ENCODE data around the gene APAF1.
A peak's percentile ranks its signal among the peaks of the same experiment; 100 is the strongest.

Gene APAF1

GRCh38 chr12:98653866-98654493 lies 8.9 kb downstream of the APAF1 start:
- DNase-seq = no peak
- peak; percentile 62 to 71 for TF ChIP-seq CTCF (IDR thresholded peaks at IDR 0.05)
- peaks cover 34 to 55% (median 41%) of the 10 kb centered on the region in 3 donors for H3K36me3 ChIP-seq
- H3K4me3 ChIP-seq = no peak overlapping the region
- H3K27me3 ChIP-seq = no peaks in the 10 kb centered on the region
- no peaks in the 10 kb centered on the region for H3K9me3 ChIP-seq
- H3K4me1 ChIP-seq = no peaks in the 10 kb centered on the region
- no peak overlapping the region for H3K27ac ChIP-seq
- intact Hi-C loops (cut with DNase I; ENCODE audit: low total_unique reads) = loop anchor here (5.0 kb wide), 1 partner anchor 87 kb away; no protein-coding TSS in a partner anchor

- no peaks in the 10 kb centered on the region for H3K9me3 ChIP-seq
- DNase-seq = no peak
- no peak for TF ChIP-seq CTCF (IDR thresholded peaks at IDR 0.05)
- H3K4me1 ChIP-seq = no peaks in the 10 kb centered on the region
- H3K4me3 ChIP-seq = no peak overlapping the region
- no peak overlapping the region for H3K27ac ChIP-seq
- H3K36me3 ChIP-seq = peaks cover 26 to 58% (median 50%) of the 10 kb centered on the region in 3 donors
- no peaks in the 10 kb centered on the region for H3K27me3 ChIP-seq
- intact Hi-C loops (cut with DNase I; ENCODE audit: low total_unique reads) = no loop called here
These were observed 11.4 kb downstream of the APAF1 start for GRCh38 chr12:98656289-98657101.

- DNase-seq = no peak
- no peak for TF ChIP-seq CTCF (IDR thresholded peaks at IDR 0.05)
- Histone ChIP-seq H3K27ac (no peak overlapping the region), H3K36me3 (peaks cover 31 to 72% (median 72%) of the 10 kb centered on the region in 3 donors), H3K4me1 (no peaks in the 10 kb centered on the region), H3K27me3 (no peaks in the 10 kb centered on the region), H3K9me3 (no peaks in the 10 kb centered on the region), H3K4me3 (no peak overlapping the region)
- intact Hi-C loops (cut with DNase I; ENCODE audit: low total_unique reads) = no loop called here
These were observed 15.4 kb downstream of the APAF1 start for GRCh38 chr12:98660521-98660920.

- DNase-seq = no peak
- Histone ChIP-seq H3K4me3 (no peak overlapping the region), H3K9me3 (no peaks in the 10 kb centered on the region), H3K36me3 (peaks cover 37 to 59% (median 45%) of the 10 kb centered on the region in 3 donors), H3K4me1 (no peaks in the 10 kb centered on the region), H3K27me3 (no peaks in the 10 kb centered on the region), H3K27ac (no peak overlapping the region)
- intact Hi-C loops (cut with DNase I; ENCODE audit: low total_unique reads) = no loop called here
- no peak for TF ChIP-seq CTCF (IDR thresholded peaks at IDR 0.05)
These were observed 24.7 kb downstream of the APAF1 start for GRCh38 chr12:98669751-98670150.

GRCh38 chr12:98671459-98671858 lies 26.4 kb downstream of the APAF1 start:
- Histone ChIP-seq H3K27me3 (no peaks in the 10 kb centered on the region), H3K4me3 (no peak overlapping the region), H3K4me1 (no peaks in the 10 kb centered on the region), H3K27ac (no peak overlapping the region), H3K9me3 (no peaks in the 10 kb centered on the region), H3K36me3 (peaks cover 28 to 61% (median 33%) of the 10 kb centered on the region in 3 donors)
- DNase-seq = no peak
- no peak for TF ChIP-seq CTCF (IDR thresholded peaks at IDR 0.05)
- intact Hi-C loops (cut with DNase I; ENCODE audit: low total_unique reads) = no loop called here
